HT-29 (cell line): Measurements from ENCODE around the gene OLIG1. TPM values are rescaled to one million over a fixed set of nuclear protein-coding genes. Genes with fewer than 3 reads are reported as not detected.
A peak's percentile ranks its signal among the peaks of the same experiment; 100 is the strongest.

ENCODE experiments used
- DNase-seq: peaks from one replicate; pipeline ENCODE4 v3.0.0-alpha.2; 2015; ENCODE audit warnings: low spot score
- total RNA-seq: library from RNA; depleted of rRNA; stranded (reverse); fragments of >200 nt; shearing (Covaris generic); gene quantifications from 2 replicates; pipeline ENCODE4 v1.2.3, GENCODE V29; 2014

The OLIG1 gene
- total RNA-seq, 1 experiment from 2014 or later: not detected

DNA sequence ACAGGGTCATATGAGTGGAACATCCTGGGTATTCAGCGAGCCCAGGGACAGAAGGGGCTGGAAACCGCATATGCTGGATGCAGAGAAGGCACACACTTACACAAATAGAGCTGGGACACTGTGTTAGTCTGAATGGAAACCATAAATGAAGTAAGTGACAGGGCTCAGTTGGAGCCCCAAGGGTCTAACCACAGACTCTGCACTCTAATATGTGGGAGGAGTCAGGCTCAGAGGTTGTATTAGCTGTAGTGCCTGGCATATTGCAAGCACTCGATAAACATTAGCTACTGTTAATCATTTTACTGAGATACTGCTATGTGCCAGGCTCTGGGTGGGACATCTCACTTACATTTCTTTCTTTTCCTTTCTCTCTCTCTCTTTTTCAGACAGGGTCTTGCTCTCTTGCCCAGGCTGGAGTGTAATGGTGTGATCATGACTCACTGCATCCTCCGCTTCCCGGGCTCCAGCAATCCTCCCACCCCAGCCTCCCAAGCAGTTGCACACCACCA, 6.5 kb upstream of the OLIG1 start:
- DNase-seq: no peak

DNA sequence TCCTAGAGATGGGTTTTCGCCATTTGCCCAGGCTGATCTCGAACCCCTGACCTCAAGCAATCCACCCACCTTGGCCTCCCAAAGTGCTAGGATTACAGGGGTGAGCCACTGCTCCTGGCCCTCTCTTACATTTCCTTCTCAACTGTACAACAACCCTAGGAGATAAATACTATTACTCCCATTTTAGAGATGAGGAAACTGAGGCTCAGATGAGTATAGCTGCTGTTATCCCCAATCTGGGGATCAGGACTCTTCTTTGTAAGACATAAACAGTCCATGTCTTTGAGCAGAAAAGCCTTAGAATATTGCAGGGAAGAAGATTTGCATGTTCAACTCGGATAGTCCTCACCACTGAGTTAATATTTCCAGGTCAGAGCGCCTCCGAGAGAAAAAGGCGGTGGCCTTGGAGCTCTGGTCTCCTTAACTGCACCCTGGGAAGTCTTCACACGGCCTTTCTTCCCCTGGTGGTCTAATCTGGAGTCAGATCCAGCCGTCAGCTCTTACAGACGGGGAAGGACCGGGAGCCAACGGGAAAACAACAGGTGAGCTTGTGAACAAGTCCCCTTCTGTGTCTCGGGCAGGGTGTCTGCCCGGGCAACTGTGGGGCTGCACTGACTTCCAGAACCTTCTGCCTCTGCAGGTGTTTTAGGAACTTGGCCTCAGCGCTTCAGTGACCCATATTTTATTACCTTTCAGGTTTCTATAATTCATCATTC, 5.9 kb upstream of the OLIG1 start:
- no peak for DNase-seq

DNA sequence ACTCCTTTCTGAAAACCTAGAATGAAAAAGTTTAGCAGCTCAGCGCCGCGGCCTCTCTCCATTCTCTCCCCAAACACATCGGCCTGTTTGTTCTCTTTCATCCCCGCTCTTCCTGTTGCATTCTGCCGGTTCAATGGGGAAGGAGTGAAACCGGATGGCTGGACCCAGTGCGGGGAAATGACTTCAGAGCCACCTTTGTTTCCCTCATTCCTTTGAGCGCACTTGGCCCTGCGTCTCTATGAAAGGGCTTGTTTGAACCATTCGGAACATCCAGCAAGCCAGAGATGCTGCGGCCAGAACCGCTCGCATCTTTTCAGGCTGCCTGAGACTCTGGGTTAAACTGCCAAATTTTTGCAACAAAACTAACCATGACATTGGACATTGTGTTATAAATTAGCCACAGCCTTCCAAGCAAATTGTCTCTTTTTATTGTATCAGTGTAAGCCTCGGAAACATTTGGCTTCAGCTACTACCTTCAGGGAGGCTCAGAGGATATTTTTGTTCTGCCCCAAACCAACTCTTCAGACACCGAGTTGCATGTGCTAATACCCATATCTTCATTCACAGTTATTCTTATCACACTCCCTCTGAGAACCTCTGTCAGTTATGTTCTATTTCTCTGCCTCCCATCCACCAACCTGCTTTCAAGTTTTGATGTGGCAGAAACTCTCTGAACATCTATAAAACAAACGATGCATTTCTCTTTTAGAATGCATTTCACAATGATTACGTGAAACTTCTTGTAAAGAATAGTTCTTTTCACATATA, 5.1 kb upstream of the OLIG1 start:
- DNase-seq: no peak

DNA sequence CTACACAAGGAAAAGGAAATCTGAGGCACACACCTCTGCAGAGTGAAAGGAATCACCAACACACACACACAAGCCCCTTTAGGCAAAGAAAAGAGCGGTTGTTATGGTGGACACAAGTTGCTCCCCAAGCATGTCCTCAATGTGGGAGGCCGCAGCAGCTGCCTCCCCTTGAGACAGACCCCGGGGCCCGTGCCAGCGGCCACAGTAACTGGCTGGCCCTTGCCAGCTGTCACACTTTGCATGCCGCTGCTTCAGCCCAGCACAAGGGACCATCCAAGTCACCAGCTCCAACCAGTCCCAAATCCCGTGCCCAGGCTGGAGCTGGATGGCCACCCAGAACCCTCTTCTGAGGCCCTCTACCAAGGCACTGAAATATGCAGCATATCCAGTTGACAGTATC, 2.9 kb upstream of the OLIG1 start:
- no peak for DNase-seq

DNA sequence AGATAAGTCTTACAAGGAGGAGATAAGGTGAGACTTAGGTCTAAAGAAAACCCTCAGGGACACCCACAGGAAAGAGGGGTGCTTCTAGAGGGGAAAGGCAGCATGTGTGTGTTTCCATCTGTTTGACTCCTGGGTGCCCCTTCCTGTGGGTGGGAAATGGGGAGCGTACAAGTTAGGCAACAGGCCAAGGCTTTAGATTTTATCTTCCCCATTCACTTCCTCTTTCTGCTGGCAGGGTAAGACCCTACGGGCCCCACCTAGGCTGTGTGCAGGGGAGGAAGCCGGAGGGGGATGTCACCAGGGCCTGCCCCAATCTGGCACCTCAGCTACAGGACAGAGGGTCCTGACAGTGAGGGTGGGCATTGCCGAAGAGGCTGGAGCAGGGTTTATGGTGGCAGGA, 2.5 kb upstream of the OLIG1 start:
- no peak for DNase-seq

DNA sequence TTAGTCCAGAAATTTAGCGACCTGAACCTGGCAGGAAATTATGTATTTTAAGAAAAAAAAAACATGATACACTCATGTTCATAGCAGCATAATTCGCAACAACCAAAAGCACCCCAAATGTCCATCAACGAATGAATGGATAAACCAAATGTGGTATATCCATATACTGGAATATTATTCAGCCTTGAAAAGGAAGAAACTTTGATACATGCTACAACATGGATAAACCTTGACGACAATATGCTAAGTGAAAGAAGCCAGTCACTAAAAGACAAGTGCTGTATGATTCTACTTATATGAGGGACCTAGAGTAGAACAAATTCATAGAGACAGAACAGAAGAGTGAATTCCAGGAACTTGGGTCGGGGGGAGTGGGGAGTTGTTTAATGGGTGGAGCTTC, 698 bp upstream of the OLIG1 start:
- DNase-seq: no peak

DNA sequence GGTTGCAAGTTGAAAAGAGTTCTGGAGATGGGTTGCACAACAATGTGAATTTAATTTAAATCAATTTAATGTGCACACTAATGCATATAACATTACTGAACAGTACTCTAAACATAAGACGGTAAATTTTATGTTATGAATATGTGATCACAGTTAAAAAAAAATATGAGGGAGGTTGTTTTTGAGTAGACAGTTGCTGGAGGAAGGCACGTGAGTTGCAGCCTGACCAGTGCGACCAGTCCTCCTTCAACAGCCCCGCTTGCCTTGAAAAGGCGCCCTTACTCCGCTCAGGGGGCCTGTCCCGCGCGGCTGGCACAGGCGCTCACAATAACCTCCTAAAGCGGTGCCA, 322 bp upstream of the OLIG1 start:
- DNase-seq: no peak

DNA sequence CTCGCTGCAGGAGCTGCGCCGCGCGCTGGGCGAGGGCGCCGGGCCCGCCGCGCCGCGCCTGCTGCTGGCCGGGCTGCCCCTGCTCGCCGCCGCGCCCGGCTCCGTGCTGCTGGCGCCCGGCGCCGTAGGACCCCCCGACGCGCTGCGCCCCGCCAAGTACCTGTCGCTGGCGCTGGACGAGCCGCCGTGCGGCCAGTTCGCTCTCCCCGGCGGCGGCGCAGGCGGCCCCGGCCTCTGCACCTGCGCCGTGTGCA, 730 bp downstream of the OLIG1 start:
- DNase-seq: no peak

DNA sequence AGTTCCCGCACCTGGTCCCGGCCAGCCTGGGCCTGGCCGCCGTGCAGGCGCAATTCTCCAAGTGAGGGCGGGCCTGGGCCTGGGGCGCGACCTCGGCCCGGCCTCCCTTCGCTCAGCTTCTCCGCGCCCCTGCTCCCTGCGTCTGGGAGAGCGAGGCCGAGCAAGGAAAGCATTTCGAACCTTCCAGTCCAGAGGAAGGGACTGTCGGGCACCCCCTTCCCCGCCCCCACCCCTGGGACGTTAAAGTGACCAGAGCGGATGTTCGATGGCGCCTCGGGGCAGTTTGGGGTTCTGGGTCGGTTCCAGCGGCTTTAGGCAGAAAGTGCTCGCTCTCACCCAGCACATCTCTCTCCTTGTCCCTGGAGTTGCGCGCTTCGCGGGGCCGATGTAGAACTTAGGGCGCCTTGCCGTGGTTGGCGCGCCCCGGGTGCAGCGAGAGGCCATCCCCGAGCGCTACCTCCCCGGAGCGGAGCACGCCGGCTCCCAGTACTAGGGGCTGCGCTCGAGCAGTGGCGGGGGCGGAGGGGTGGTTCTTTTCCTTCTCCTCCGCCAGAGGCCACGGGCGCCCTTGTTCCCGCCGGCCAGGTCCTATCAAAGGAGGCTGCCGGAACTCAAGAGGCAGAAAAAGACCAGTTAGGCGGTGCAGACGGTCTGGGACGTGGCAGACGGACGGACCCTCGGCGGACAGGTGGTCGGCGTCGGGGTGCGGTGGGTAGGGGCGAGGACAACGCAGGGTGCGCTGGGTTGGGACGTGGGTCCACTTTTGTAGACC, 1.2 kb downstream of the OLIG1 start:
- DNase-seq: no peak

DNA sequence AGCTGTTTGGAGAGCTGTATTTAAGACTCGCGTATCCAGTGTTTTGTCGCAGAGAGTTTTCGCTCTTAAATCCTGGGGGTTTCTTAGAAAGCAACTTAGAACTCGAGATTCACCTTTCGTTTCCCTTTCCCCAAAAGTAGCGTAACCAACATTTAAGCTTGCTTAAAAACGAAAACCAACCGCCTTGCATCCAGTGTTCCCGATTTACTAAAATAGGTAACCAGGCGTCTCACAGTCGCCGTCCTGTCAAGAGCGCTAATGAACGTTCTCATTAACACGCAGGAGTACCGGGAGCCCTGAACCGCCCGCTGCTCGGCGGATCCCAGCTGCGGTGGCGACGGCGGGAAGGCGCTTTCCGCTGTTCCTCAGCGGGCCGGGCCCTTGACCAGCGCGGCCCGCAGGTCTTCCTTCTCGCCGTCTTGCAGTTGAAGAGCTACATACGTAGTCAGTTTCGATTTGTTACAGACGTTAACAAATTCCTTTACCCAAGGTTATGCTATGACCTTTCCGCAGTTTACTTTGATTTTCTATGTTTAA, 1.9 kb downstream of the OLIG1 start:
- no peak for DNase-seq

DNA sequence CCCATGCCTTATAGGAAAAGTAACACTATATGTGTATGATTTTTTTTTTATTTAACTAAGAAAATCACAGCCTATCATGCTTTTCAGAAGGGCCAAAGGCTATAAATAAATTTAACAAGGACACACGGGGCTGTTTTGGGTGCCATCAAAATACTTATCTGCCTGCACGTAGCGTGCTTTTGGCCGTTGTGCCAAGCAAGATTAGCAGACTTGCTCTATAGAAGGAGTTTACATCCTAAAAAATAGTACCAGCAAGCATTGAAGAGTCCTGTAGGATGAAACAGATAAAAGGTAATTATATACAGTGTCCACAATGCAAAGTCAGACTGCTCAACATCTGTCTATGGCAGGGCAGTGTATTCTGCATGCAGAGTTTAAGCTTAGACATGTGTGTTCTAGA, 3.7 kb downstream of the OLIG1 start:
- DNase-seq: no peak

DNA sequence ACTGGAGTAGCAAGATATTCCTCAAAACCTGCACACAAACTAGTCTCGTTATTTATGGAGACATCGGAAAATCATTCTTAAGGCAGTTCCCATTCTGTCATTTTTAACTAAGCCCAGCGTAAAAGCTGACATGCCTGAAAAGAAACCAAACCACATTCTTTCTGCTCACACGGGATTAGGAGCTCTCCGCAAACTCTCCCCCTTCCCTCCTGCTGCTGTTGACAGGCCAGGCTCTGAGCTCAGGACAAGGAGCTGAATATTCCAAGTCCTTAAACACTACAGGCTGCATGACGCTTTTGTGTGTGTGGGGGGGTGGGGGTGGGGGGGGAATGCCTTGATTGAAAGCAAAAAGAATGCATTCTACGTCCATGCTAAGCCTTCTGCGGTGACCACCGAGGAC, 5.2 kb downstream of the OLIG1 start:
- no peak for DNase-seq

DNA sequence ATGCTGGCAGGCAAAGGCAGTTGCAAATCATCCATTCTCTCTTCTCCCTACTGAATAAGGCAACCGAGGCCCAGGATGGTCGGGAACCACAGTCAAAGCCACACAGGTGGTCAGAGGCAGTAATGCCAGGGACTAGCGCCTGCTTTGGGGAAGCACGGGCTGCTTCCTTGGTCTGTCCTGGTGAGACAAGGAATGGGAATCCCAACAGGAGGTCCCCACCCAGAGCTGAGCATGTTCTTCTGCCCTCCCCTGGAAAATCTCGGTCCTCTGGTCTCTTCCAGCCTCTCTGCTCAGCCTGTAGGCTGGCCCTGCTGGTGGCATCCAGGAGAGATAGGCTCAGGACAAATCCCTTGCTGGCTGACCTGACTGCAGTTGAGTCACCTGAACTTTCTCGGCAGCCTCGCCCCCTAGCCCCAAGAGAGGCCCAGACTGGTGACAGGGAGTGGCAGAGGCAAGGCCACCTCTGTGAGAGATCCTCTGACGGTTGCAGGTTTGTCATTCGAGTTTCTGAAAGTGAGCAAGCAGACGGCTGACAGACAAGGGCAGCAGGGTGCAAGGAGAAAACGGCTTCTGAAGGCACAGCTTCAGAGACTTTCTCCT, 5.8 kb downstream of the OLIG1 start:
- DNase-seq: no peak

DNA sequence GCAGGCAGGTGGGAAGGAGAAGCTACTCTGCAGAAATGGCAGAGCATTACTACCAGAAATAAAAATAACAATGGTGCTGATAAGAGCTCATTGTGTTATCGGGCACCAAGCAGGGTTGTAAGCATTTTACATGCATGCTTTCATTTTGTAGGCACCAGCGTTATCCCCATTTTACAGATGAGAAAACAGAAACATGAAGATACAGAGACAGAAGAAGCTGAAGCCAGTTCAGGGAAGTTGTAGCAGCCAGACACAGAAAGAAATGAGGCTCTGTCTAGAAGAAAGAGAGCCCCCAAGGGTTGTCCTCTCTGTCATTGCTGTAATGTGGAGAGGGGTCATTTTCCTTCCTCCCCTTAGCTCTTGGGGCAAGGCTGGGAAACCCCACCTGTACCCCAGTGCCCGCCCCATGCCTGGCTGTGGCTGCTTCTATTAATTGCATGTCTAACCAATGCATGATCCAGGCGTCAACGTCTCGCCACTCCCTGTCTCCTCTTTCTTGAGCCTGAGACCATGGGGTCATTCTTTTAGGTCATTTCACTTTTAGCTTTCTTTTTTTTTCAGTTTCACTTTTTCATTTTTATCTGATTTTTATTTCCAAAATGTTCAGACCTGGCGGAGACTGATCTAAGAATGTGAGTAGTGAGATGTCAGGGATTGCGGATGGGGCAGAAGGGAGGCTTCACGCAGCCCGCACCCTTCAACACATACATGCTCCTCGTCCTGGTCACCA, 6.8 kb downstream of the OLIG1 start:
- no peak for DNase-seq

DNA sequence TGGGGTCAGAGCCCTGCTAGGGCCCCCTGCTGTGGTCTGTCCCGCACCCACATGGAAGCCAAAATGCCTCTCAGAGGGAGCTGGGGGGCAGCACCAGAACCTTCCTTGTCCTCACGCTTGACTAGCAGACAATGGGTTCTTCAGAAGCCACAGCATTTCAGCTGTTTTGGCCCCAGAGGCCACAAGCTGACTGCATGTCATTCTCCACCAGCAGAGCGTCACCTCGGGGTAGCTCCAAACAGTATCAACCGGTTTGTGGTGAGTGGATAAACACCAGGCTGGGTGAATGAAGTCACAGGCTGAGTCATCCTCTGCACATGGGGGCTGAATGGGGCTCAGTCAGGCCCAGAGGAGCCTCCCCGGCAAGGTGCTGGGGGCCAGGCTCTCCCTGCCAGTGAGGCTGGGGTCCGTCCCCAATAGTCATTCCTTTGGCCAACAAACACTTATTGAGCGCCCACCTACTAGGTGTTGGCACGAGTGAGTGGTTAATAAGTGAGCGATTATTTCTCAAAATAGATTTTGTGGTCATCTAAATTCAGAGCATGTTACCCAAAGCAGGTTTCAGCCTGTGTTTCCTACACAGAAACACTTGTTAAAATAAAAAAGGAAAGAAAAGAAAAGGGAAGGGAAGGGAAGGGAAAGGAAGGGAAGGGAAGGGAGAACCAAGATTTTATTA, 9.1 kb downstream of the OLIG1 start:
- DNase-seq: peak; percentile 2

DNA sequence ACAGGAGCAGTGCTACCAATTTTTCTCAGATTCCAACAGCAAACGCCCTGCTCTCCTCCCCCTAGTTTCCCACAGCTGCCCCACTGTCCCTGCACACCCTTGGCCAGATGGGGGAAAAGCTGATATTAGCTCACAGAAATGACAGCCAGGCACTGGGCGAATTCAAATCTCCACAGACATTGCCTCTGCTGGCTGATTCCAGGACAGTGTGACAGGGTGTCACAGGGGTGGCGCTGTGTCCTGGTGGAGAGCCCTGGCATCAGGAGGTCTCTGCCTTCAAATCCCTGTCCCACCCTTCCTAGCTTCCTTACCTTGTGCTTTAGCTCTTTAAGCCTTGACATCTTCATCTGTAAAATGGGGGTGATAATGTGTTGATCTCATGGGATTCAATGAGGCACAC, 10.4 kb downstream of the OLIG1 start:
- DNase-seq: no peak

DNA sequence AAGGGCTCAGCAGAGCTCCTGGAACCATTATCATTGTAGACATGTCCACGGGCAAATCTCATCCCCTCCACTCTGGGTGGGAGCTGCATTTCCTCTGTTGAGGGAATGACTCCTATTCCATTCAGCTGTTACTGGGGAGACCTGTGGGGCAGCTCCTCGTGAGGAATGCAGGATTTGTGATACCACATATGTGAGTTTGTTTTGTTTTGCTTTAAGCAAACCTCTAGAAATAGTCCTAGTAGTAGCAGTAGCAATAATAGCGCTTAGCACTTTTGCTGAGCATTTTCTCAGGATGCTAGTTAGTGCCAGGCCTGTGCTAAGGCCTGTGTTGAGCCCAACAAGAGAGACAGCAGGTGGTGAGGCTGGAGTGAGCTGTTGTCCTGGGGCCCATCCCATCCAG, 10.8 kb downstream of the OLIG1 start:
- DNase-seq: no peak

DNA sequence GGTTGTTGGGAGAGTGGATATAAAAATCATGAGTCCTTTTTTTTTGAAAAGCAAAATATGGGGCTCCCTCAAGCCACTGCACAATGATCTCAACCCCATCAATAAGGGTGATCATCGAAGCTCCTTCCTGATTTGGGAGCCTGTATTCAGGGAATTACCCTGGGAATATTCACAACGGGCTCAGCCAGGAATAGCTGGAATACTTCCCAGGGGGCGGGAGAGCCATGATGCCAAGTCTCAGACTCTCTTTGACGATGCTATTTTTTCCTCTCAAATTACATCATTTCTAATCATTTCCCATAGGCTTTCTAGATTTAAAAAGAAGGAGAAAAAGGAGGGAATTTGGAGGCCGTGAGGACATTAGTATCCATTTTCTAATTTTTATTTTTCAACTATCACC, 18.4 kb downstream of the OLIG1 start:
- DNase-seq: no peak

DNA sequence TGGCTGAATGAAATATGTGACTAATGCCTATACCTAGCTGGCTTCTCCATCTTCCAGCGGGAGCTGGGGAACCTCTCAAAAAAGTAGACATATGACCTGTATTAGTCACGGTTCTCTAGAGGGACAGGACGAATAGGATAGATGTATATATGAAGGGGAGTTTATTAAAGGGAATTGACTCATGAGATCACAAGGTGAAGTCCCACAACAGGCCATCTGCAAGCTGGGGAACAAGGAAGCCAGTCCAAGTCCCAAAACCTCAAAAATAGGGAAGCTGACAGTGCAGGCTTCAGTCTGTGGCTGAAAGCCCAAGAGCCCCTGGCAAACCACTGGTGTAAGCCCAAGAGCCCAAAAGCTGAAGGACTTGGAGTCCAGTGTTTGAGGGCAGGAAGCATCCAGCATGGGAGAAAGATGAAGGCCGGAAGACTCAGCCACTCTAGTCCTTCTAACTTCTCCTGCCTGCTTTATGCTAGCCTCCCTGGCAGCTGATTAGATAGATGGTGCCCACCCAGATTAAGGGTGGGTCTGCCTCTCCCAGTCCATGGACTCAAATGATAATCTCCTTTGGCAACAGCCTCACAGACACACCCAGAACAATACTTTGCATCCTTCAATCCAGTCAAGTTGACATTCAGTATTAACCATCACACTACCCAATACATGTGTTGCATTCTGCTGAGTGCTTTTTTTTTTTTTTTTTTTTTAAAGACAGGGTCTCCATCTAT, 19.6 kb downstream of the OLIG1 start:
- no peak for DNase-seq

DNA sequence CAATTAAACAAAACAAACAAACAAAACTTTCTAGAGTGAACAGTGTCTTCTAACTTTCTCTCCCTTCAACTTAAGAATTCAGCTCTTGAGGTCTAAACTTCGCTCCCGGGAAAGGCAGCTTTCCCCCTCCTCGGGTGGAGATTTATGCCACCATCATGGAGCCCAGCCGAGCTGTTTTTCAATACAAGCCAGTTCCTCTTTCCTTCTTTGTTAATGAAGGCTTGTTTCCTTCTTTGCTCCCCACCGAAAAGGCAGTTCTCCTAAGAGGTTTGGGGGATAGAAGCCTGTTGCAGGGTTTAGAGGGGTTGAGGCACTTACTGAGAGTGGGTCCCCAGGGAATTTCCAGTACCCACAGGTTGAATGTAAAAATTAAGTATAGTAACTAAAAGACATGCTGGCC, 26.5 kb downstream of the OLIG1 start:
- no peak for DNase-seq
